22Rv1 (cell line): ENCODE data around the gene PTPRR.

ENCODE experiments used
- CTCF ChIP-seq: fragments of 450-650 bp; IDR thresholded peaks from 2 replicates; pipeline ENCODE4 v1.5.1; 2017; ENCODE audit warnings: mild to moderate bottlenecking
- ZFX ChIP-seq: fragments of 450-650 bp; IDR thresholded peaks from 2 replicates; pipeline ENCODE4 v1.6.1; 2017; ENCODE audit warnings: antibody characterized with exemption, borderline replicate concordance

- TF ChIP-seq CTCF (no peak), ZFX (no peak)
Observed at GRCh38 chr12:70706611-70707010, 213.9 kb downstream of the PTPRR start.
